Neural progenitor cell (in vitro differentiated cells): ENCODE data around the gene IFRD2.

Experiments used
- EZH2 ChIP-seq: fragments of 200-600 bp; sonication (generic); IDR thresholded peaks from 2 replicates; pipeline ENCODE4 v1.6.1; 2017; ENCODE audit warnings: antibody characterized with exemption, mild to moderate bottlenecking, moderate library complexity
- TF ChIP-seq, protein P1 (sequence below): fragments of 200-600 bp; sonication (generic); IDR thresholded peaks from 2 replicates; pipeline ENCODE4 v1.5.1; 2017; ENCODE audit warnings: antibody characterized with exemption, mild to moderate bottlenecking

- TF ChIP-seq, protein P1, sequence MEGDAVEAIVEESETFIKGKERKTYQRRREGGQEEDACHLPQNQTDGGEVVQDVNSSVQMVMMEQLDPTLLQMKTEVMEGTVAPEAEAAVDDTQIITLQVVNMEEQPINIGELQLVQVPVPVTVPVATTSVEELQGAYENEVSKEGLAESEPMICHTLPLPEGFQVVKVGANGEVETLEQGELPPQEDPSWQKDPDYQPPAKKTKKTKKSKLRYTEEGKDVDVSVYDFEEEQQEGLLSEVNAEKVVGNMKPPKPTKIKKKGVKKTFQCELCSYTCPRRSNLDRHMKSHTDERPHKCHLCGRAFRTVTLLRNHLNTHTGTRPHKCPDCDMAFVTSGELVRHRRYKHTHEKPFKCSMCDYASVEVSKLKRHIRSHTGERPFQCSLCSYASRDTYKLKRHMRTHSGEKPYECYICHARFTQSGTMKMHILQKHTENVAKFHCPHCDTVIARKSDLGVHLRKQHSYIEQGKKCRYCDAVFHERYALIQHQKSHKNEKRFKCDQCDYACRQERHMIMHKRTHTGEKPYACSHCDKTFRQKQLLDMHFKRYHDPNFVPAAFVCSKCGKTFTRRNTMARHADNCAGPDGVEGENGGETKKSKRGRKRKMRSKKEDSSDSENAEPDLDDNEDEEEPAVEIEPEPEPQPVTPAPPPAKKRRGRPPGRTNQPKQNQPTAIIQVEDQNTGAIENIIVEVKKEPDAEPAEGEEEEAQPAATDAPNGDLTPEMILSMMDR: no peak
- no peak for TF ChIP-seq EZH2
Measured at GRCh38 chr3:50242381-50242770, 49.9 kb downstream of the IFRD2 start.
